GM21423 (cell line): ENCODE results near the gene BCKDHB.
"Not testable (repeated sequence)": the region's sequence is repeated elsewhere in the genome, so short reads cannot be mapped to it uniquely, and the experiment has no call there.

Experiments
- ATAC-seq: cut with Tn5 transposase; IDR thresholded peaks from one replicate; pipeline ENCODE4 v1.9.1; 2021; ENCODE audit warnings: mild to moderate bottlenecking, moderate library complexity; ENCODE audit not compliant: unreplicated experiment

The BCKDHB gene

DNA sequence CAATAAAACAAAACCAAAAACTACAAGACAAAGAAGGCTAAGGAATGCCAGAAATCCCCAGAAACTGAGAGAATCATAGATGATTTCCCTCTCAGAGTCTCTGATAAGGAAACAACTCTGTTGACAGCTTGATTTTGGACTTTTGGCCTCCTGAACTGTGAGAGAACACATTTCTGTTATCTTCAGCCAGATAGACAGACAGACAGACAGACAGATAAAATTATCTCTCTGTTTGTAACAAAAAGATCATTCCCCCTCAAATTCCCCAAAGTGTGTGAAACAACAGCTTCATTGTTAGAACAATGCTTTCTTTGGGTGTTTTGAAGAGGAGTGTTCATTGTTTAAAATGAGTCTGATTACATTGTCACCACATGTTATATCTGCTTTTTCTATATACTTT is 148.2 kb downstream of the BCKDHB start:
- ATAC-seq = no peak

DNA sequence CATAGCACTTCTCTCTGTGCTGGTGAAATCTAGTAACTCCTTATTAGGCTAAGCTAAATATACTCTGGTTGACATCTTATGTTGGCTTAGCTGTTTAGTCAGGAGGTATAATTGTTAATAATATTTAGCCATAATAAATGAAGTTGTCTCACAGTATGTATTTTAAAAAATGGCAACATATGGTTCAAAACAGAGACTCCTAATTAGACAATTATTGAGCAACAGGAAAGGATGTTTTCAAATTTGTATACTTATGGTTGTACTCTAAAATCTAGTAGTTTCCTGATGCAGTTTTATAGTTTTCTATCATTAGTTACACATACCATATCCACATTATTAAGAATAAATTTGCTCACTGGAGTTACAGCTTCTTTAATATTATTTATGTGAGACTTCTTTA is 150.2 kb downstream of the BCKDHB start:
- ATAC-seq = no peak

GRCh38 chr6:80259118-80259517 is 152.6 kb downstream of the BCKDHB start:
- no peak for ATAC-seq

DNA sequence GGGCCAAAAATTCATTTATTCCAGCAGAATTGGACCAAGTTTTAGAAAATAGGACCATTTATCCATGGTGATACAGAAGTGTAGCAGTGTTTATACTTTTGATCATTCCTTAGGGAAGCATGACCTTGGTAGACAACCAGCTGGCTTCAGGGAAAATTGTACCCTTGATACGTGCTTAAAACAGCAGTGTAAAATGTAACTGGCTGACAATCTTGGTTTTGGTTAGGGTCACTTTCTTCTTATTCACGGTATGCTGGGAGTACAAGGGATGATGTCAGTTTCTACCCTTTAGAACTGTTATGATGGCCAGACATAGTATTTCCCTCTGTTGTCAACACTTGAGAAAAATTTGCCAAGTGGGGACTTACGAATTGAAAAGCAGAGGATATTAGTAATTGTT is 157.1 kb downstream of the BCKDHB start:
- no peak for ATAC-seq

DNA sequence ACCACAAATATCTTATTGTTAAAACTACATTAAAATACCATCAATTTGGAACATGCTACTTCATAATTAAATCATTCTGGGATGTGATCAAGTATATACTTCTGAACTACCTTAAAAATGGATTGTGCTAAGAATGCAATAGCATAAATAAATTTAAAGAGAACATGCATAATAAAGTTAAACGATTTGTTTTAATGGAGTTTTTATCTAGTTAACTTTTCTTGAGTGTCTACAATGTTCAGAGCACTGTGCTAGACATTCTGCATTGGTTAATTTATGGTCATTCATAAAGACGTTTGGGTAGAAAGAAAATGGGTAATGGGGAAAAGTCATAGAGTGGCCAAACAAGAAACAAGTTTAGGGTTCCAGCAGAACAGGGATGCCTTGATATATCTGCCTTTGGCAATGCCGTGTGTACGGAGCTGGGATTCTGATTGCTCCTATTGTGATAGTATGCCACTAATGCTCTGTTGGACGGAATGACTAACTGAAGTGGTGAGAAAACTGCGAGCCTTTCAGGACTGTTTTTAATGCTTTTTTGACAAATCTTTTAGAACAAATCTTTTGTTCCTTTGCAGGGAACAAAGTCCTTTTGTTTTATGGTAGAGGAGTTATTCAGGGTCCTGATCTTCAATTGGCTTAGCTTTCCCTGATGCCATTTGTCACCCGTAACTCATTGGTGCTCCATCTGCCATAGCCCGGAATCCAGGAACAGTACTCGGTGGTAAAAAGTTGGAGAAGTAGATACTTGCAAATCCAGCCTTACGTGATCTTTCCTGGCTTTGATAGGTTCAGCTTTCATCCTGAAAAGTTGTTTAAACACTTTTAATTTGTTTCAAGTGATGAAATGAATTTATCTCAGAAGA is 162.6 kb downstream of the BCKDHB start:
- no peak for ATAC-seq

DNA sequence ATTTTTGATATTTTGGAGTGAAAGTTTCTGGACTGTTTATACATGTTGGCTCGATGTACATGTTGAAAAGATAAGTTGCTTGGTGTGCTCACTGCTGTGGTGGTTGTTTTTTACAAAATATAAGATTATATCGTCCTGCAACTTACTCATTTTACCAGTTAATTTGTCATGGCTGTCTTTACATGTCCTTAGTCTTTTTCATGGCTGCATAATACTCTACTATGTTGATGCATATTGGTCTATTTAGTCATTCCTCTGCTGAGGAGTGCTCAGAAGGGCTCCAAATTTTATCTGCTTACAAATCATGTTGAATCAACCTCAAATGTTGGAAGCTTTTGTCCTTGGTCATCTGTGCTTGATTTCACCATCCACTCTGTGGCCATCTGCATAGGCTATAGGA is 164.6 kb downstream of the BCKDHB start:
- ATAC-seq = no peak

DNA sequence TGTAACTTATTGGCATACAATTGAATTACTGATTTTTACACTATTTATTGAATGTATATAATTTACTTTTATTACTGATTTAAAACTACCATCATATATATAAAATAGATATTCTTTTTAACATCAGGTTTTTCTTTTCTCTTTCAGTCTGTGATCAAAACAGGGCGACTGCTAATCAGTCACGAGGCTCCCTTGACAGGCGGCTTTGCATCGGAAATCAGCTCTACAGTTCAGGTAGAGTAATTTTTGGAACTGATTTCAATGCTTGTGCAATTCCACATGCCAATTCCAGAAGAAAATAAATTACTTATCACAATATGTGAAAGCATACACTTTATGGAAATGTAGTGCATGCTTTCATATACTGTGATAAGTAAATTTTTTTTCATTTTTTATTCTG is 166.5 kb downstream of the BCKDHB start:
- ATAC-seq = no peak

- ATAC-seq = no peak
These were observed 170.4 kb downstream of the BCKDHB start for GRCh38 chr6:80276861-80277260.

GRCh38 chr6:80277501-80277900 is 171.0 kb downstream of the BCKDHB start:
- ATAC-seq = no peak

DNA sequence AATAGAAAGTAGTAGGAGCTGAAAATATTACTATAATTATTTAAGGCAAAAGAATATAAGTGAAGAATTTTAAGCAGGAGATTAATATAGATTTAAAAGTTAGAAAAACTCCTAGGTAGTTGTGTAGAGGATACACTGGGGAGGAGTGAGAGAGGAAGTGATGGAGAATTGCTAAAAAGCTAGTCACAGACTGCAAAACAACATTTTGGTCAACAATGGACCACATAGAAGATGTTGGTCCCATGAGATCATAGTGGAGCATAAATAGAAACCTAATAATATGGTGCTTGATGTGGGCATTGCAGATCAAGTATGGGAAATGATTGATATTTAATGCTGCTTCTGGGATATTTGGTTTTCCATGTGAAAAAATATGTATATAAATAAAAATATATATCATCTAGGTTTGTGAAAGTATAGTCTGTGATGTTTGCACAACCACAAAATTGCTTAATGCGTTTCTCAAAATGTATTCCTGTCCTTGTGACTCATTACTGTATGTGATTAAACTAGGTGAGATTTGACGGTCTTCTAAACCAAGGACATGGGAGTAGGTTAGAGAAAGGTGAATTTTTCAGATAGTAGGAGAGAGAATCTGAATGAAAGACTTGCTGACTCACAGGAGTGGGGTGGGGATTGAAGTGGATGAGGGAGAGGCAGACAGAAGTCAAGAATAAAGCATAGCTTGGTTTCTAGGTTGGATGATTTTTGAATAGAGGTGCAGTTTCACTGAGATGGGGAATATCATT is 174.0 kb downstream of the BCKDHB start:
- ATAC-seq = no peak

DNA sequence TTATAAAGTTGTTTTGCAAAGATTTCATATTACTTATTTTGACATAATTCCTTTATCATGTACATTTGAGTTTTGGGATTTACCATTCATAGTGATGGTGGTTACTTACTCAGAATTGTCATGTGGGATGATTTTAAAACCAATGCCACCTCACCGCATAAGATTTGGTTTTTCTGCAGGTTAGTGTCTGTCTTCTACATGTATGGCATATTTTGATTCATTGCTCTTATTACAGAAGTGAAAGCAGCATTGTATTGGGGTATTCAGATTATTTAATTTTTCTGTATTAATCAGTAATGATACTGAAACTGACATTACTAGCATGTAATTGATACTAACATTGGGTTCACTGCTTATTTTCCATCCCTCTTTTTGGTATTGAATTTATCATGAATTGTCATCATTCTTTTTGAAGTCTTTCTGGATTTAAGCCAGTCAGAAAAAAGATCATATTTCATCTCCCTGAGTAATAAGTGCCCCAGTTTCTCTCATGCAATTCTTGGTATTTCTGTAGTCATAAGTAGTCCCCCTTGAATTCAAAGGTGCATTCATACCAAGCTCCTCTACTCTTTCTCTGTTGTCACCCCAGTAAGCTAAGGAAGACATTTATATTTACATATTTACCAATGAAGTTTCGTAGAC is 176.6 kb downstream of the BCKDHB start:
- ATAC-seq = no peak

- ATAC-seq = no peak
These were observed 180.6 kb downstream of the BCKDHB start for GRCh38 chr6:80287112-80287511.

DNA sequence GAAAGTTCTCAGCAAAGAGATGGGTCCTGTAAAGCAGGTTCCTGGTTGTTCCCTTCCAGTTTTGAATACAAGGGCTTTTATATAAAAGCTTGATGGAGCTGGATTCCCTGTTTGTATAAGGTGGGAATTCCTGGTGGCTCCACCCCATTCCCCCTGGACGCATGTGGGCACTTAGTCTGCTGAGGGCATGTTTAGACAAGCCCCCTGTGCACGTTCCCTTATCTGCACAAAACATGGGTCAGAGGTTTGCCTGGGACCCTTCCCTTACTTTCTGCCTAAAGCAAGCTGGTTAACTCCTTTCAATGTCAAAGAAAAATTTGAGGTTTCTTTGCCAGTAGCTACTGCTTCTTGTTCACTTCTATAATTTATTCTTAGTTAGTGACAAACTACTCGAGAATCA is 181.1 kb downstream of the BCKDHB start:
- ATAC-seq = no peak

GRCh38 chr6:80289727-80290126 is 183.3 kb downstream of the BCKDHB start:
- ATAC-seq = no peak

DNA sequence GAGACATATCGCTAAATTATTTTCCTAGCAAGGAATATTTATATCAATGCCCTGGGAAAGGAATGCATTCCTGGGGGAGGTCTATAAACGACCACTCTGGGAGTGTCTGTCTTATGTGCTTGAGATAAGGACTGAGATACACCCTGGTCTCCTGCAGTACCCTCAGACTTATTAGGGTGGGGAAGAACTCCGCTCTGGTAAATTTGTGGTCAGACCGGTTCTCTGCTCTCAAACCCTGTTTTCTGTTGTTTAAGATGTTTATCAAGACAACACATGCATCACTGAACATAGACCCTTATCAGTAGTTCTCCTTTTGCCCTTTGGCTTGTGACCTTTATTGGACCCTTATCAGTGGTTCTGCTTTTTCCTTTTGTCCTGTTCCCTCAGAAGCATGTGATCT is 188.1 kb downstream of the BCKDHB start:
- not testable (repeated sequence) for ATAC-seq

DNA sequence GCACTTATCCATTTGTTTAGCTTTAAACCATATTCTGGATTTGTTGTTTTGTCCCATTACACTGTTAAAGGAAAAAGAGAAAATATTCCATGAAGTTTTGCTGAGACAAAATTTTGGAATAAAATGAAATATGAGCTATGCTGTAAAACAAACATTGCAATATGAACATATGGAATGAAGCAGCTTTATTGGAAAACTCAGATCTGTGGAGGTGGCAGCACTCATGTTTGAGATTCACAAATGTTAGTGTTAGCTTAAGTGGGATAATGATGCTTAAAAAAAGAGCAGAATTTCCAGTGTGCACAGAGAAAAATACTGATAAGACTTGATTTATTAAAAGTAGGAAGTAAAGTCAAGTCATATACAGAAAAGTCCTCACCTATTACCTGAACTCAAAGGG is 196.2 kb downstream of the BCKDHB start:
- ATAC-seq = no peak

GRCh38 chr6:80304014-80304413 is 197.5 kb downstream of the BCKDHB start:
- ATAC-seq = no peak

DNA sequence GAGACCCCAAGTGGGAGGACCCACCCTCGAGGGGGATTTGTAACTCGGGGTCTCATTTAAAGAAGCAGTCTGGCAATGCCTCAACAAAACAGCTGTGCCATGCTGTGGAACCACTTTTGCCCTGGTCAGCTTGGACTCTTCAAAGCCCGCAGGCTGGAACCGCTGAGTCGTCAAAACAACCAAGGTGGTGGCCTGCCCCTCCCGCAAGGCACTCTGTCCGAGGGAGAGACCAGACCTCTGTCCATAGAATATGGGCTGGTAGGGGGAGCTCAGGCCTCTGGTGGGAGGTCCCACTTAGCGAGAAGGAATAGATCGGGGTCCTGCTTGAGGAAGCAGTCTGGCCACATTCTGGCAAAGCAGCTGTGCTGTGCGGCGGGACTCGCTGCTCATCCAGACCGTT is 208.1 kb downstream of the BCKDHB start:
- no peak for ATAC-seq

DNA sequence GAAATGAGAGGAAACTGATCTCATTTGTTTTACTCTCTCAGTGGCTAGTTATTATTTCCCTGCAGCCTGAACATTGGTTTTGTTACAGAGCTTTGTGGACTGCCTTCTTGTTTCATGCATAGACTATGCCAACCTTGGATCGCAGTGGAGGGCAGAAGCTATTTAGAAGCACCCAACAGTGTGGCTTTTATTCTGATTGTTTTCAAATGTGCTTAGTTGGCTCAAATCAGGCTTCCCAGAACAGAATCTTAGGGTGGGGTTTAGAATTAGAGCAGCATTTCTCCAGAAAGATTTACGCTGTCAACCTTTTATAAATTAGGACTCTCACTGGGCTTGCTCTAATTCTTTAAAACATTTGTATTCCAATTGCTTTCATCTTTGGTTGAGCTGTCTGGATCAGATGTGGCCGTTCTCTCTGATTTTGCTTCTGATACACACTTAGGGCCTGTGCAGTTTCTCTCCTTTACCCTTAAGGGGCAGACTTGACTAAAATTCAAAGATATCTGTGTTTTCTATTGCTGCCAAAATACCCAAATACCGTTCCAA is 210.3 kb downstream of the BCKDHB start:
- no peak for ATAC-seq

GRCh38 chr6:80319196-80319595 is 212.7 kb downstream of the BCKDHB start:
- ATAC-seq = no peak

DNA sequence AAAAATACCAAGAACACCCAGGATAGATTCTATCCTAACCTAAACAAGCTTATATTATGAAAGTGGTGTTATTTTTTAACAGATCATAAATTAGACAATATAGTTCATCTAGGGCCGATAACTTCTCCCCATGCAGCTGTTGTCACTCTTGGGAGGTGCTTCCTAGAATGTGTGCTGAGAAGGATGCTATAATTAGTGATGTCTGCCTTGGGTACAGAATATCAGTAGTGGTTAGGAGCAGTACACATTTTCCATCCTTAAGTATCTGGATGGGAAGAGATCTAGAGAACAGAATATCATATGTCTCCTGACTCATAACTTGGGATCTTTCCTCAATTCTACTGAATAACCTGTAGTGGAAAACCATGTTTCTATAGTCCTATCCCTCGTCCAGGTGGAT is 214.5 kb downstream of the BCKDHB start:
- ATAC-seq = no peak

- no peak for ATAC-seq
These were observed 219.3 kb downstream of the BCKDHB start for GRCh38 chr6:80325742-80326141.
